SK-N-MC (cell line): ENCODE results near the gene EIF2D.

Source experiments
- DNase-seq: peaks from one replicate; pipeline ENCODE4 v3.0.0-alpha.2; 2011; ENCODE audit warnings: low read depth, low spot score
- H3K27ac ChIP-seq: fragments of 200-600 bp; sonication (generic); 2 replicates; pipeline ENCODE4 v1.5.1; 2016; ENCODE audit warnings: mixed run types
- H3K36me3 ChIP-seq: fragments of 200-600 bp; sonication (generic); 2 replicates; pipeline ENCODE4 v1.6.1; 2017; ENCODE audit warnings: antibody characterized with exemption, low read length, mixed read lengths; ENCODE audit not compliant: insufficient read depth
- H3K4me3 ChIP-seq: fragments of 200-600 bp; sonication (generic); 2 replicates; pipeline ENCODE4 v1.5.1; 2016
- H3K9ac ChIP-seq: fragments of 200-600 bp; sonication (generic); 2 replicates; pipeline ENCODE4 v1.8.0; 2017; ENCODE audit warnings: mixed run types, mixed read lengths; ENCODE audit not compliant: insufficient read length
- H3K9me3 ChIP-seq: fragments of 200-600 bp; sonication (generic); 2 replicates; pipeline ENCODE4 v1.6.1; 2017; ENCODE audit warnings: low read depth, mild to moderate bottlenecking, antibody characterized with exemption, low read length, moderate library complexity, mixed read lengths
- EZH2 ChIP-seq: fragments of 200-600 bp; sonication (generic); IDR thresholded peaks from one replicate; pipeline ENCODE4 v1.6.1; 2017; ENCODE audit warnings: antibody characterized with exemption
- FOXP2 ChIP-seq: optimal IDR thresholded peaks from 2 replicates; pipeline ENCODE3; 2011; ENCODE audit warnings: mild to moderate bottlenecking, moderate library complexity; ENCODE audit not compliant: insufficient read depth; ENCODE audit errors: extremely low read length, control extremely low read depth
- POLR2AphosphoS5 ChIP-seq: IDR thresholded peaks from 2 replicates; pipeline ENCODE4 v1.6.1; 2012; ENCODE audit warnings: mild to moderate bottlenecking, low read depth, low read length, borderline replicate concordance

The EIF2D gene

DNA sequence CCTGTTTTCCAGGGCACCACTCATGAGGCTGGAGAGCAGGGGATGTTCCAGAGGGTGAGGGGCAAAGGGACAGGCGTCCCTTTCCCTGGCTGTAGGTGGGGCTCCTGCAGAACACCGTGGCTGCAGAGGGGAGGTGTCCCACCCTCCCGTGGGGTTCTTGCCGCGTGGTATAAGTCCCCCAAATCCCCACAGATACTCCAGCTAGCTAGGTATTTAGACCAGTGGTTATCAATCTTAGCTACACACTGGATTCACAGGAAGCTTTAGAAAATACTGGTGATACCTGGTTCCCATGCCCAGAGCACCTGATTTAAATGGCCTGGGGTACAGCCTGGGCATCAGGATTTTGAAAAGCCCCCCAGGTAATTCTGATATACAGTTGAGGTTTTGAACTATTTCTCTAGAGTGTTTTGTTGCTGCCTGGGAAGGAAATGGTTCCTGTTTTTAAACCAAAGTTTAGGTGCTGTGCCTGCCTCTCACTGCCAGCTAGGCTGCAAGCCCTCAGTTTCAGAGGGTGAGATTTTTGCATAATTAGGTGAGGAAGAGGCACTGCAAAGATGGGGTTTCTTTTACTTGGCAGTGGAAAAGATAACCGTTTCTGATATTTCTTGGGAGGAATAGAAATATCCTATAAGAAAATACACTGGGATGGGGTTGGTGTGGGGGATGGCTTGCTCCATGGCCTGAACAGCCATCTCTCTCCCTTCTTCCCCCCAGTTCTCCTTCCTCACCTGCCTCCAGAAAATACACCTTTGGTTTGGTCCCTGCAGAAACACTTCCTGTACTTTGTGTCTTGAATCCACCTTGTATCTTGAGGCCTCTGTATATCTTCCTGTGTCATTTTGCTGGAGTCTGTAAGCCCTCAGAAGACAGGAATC lies 53.2 kb downstream of the EIF2D start:
- Histone ChIP-seq H3K9ac (no peak overlapping the region), H3K4me3 (no peak overlapping the region)

DNA sequence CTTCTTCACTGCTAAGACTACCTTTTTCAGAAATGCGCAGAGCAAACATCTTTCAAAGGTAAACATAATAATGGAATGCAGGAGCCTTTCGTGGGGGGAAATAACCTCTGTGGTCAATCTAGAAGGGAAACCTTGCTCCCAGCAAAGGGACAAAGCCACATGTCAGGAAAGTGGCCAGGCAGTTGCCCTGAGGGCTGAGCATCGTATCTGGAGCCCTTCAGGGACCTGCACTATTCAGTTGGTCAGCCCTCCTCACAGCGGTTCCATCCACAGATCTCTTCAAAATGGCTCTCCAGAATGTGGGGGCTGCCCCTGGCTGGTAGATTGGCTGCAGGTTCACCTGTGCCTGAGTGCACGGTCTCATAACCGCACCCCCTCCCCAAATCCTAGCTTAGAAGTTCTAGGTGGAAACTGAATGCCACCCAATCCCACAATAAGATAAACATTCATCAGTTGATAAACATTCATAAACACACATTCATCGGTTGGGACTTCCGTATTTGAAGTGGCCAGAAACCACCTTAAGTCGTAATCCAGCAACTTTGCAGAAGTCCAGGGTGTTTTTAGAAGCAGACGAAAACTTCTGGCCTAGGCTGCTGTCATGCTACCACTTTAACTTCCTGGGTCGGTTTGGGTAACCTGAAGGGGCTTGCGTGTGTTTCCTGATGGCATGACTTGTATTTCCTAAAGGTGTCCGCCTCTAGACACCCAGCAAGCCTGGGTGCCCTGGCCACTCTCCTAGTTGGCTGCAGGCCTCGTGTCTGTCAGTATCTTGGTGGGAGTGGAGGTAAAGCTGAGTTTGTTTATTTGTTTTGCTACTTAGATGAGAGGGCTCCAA lies 54.4 kb downstream of the EIF2D start:
- Histone ChIP-seq H3K36me3 (no peaks in the 10 kb centered on the region), H3K9ac (peak overlapping the region; percentile 53), H3K4me3 (peak overlapping the region; percentile 79), H3K9me3 (no peaks in the 10 kb centered on the region), H3K27ac (no peak overlapping the region)
- no peak for DNase-seq
- no peak for TF ChIP-seq FOXP2
- TF ChIP-seq POLR2AphosphoS5: no peak
- TF ChIP-seq EZH2: no peak

More for the DNA sequence above, 53.2 kb downstream of the EIF2D start:
- DNase-seq: no peak
- H3K36me3 ChIP-seq: no peaks in the 10 kb centered on the region
- H3K9me3 ChIP-seq: no peaks in the 10 kb centered on the region
- TF ChIP-seq EZH2 (no peak), POLR2AphosphoS5 (no peak), FOXP2 (no peak)
- no peak overlapping the region for H3K27ac ChIP-seq

DNA sequence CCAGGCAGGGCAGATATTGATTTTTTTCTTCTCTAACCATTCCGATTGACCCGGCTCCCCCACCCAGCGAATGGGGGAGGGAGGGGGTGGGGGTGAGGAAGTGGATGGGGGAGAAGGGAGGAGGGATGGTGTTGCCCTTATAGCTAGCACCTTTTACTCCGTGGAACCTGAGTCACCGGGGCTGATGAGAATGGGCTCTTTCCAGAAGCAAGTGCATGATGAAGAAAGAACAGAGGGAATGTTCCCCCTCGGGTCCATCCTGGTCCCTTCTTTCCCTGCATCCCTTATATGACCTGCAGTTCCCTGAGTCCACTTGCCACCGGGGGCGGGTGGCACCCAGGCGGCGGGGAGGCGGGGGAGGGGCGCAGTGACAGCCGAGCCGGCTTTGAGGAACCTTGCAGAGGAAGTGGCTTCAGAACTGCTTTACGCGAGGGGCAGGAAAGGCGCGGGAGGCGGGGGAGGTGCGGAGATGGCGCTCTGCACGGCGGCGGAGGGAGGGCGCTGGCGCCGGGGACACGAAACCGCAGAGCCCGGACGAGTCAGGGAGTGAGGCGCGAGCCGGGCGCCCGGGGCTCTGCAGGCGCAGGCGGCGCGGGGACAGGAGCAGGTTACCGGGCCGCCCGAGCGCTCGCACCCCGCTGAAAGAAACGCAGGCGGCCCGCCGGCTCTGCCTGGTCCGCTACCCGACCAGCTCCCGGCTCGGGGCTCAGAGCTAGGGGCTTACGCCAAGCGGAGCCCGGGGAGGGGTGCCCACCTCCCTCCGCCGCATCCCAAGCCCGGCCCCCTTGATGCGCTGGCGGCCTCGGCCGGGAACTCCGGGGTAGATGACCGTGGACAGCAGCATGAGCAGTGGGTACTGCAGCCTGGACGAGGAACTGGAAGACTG lies 55.3 kb downstream of the EIF2D start:
- Histone ChIP-seq H3K27ac (no peak overlapping the region), H3K9ac (peak overlapping the region; percentile 53), H3K4me3 (peak overlapping the region; percentile 79), H3K36me3 (no peaks in the 10 kb centered on the region), H3K9me3 (no peaks in the 10 kb centered on the region)
- no peak; the same call in 1 of the 2 replicates for TF ChIP-seq POLR2AphosphoS5
- TF ChIP-seq FOXP2: no peak
- DNase-seq: no peak

DNA sequence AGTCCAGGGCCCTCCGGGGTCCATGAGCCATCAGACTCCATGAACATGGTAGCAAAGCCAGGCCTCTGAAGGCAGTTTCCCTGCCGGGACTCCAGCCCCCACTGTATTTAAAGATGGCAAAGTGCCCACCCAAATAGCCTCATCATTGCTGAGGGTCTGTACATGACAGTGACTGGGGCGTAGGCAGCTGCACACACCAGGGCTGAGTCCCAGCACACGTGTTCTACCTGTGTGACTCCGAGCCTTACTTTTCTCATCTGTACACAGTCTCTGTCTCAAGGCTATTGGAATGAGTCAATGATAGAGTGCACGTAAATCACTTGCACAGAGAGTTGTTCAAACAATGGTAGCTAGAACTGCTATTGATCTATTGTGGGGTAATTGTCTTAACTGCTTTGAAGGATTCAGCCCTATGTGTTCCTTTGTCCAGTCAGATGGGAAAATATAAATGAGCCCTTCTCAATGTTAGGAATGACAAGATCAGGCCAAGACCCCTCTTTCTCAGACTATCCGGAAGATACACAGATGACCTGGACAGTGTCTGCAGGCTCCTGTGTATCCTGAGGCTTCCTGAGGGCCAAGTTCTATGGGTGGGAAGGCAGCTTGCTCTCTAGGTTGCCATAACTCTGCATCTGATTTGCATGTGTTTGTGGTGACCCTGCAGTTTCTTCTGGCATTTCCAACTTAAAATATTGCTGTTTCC lies 56.1 kb downstream of the EIF2D start:
- no peak for DNase-seq
- no peak for TF ChIP-seq POLR2AphosphoS5
- TF ChIP-seq EZH2: no peak
- no peak for TF ChIP-seq FOXP2

DNA sequence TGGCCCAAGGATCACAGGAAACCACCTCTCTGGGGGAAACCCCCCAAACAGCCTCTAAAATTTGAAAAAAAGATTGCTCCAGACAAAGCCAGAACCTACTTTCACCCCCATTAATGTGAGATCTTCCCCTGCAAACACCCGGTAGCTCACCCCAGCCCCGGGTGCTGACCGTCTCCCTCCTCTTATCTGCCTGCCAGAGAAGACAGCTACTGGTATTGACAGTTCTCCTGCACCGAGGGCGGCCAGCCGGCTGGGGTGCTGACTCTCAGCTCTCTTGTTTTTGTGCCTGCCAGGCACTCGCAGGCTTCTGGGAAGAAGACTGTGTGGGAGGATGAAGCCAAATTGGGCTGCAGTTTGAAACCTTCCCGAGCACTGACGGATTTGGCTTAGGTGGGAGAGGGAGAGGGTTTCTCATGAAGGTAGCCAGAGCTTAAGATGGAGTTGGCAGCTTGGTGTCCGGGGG lies 56.8 kb downstream of the EIF2D start:
- Histone ChIP-seq H3K4me3 (no peak overlapping the region), H3K9me3 (no peaks in the 10 kb centered on the region), H3K36me3 (no peaks in the 10 kb centered on the region), H3K27ac (no peak overlapping the region), H3K9ac (no peak overlapping the region)
- no peak for DNase-seq
- TF ChIP-seq EZH2 (no peak), POLR2AphosphoS5 (no peak), FOXP2 (no peak)

More for the DNA sequence above, 56.1 kb downstream of the EIF2D start:
- peak overlapping the region; percentile 79 for H3K4me3 ChIP-seq
- no peak overlapping the region for H3K9ac ChIP-seq
- no peak overlapping the region for H3K27ac ChIP-seq
- H3K36me3 ChIP-seq: no peaks in the 10 kb centered on the region
- no peaks in the 10 kb centered on the region for H3K9me3 ChIP-seq

- H3K27ac ChIP-seq: no peak overlapping the region
- no peaks in the 10 kb centered on the region for H3K9me3 ChIP-seq
- no peak overlapping the region for H3K9ac ChIP-seq
- H3K36me3 ChIP-seq: no peaks in the 10 kb centered on the region
- no peak for DNase-seq
- H3K4me3 ChIP-seq: no peak overlapping the region
- TF ChIP-seq FOXP2 (no peak), EZH2 (no peak), POLR2AphosphoS5 (no peak)
Observed at GRCh38 chr1:206554701-206555472, 57.4 kb downstream of the EIF2D start.

DNA sequence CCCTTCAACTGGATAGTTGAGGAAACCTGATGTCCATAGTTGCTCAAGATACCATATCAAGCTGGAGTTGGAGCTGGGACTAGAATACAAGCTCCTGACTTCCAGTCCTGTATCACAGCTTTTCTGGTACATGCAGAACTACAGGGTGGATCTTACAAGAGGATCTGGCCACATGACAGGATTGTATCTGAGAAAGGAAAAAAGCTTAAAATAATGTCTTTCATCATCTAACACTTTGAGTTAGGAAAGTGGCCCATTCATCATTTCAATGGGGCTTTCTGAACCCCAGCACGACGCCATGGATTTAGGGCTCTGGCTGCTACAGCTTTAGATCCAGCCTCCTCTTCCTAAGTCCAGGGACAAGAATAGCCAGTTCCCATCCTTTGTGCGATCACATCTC lies 58.1 kb downstream of the EIF2D start:
- DNase-seq: no peak
- Histone ChIP-seq H3K4me3 (no peak overlapping the region), H3K9ac (no peak overlapping the region), H3K9me3 (no peaks in the 10 kb centered on the region), H3K27ac (no peak overlapping the region), H3K36me3 (no peaks in the 10 kb centered on the region)
- TF ChIP-seq FOXP2: no peak
- no peak for TF ChIP-seq POLR2AphosphoS5
- TF ChIP-seq EZH2: no peak
